HEK293T (cell line): ENCODE measurements around the gene HSPBP1.

Experiments
- CTCF ChIA-PET: fragments of 350-600 bp; formaldehyde crosslinking; extraction: SDS; loops from one replicate; lab custom pipeline; 2021; ENCODE audit warnings: antibody characterized with exemption, inconsistent platforms; lab: Yijun Ruan, JAX
- POLR2A ChIA-PET: fragments of 350-600 bp; formaldehyde crosslinking; extraction: SDS; loops from one replicate; lab custom pipeline; 2020; ENCODE audit warnings: antibody characterized with exemption, inconsistent platforms; lab: Yijun Ruan, JAX
- DNase-seq: peaks from one replicate; pipeline ENCODE4 v3.0.0; 2012; ENCODE audit warnings: mixed read lengths; ENCODE audit errors: extremely low spot score
- ARNT ChIP-seq: fragments of 450-650 bp; IDR thresholded peaks from 2 replicates; pipeline ENCODE4 v1.6.1; 2017; ENCODE audit warnings: mild to moderate bottlenecking
- BHLHE40 ChIP-seq: fragments of 450-650 bp; IDR thresholded peaks from 2 replicates; pipeline ENCODE4 v1.6.1; 2016; ENCODE audit warnings: mild to moderate bottlenecking, moderate library complexity, borderline replicate concordance
- CTBP1 ChIP-seq: fragments of 450-650 bp; IDR thresholded peaks from 2 replicates; pipeline ENCODE4 v1.6.1; 2016; ENCODE audit warnings: borderline replicate concordance
- ELF4 ChIP-seq: fragments of 450-650 bp; IDR thresholded peaks from 2 replicates; pipeline ENCODE4 v1.6.1; 2017; ENCODE audit warnings: antibody characterized with exemption
- FOXA1 ChIP-seq: fragments of 450-650 bp; IDR thresholded peaks from 2 replicates; pipeline ENCODE4 v1.6.1; 2016; ENCODE audit warnings: mild to moderate bottlenecking
- FOXK2 ChIP-seq: fragments of 450-650 bp; IDR thresholded peaks from 2 replicates; pipeline ENCODE4 v1.6.1; 2016; ENCODE audit warnings: mild to moderate bottlenecking
- FOXM1 ChIP-seq: fragments of 450-650 bp; IDR thresholded peaks from 2 replicates; pipeline ENCODE4 v1.6.1; 2017; ENCODE audit warnings: mild to moderate bottlenecking, borderline replicate concordance
- HDGF ChIP-seq: fragments of 450-650 bp; IDR thresholded peaks from 2 replicates; pipeline ENCODE4 v1.6.1; 2017; ENCODE audit warnings: antibody characterized with exemption, borderline replicate concordance
- L3MBTL2 ChIP-seq: fragments of 450-650 bp; conservative IDR thresholded peaks from 2 replicates; pipeline ENCODE4 v1.6.1; 2016; ENCODE audit warnings: mild to moderate bottlenecking
- LEF1 ChIP-seq: fragments of 450-650 bp; IDR thresholded peaks from 2 replicates; pipeline ENCODE4 v1.6.1; 2017; ENCODE audit warnings: mild to moderate bottlenecking, borderline replicate concordance
- NFRKB ChIP-seq: fragments of 450-650 bp; IDR thresholded peaks from 2 replicates; pipeline ENCODE4 v1.6.1; 2016; ENCODE audit warnings: mild to moderate bottlenecking, moderate library complexity
- SP1 ChIP-seq: fragments of 450-650 bp; IDR thresholded peaks from 2 replicates; pipeline ENCODE4 v1.6.1; 2017
- SUZ12 ChIP-seq: fragments of 450-650 bp; IDR thresholded peaks from 2 replicates; pipeline ENCODE4 v1.6.1; 2016; ENCODE audit warnings: mild to moderate bottlenecking
- TARDBP ChIP-seq: fragments of 450-650 bp; IDR thresholded peaks from 2 replicates; pipeline ENCODE4 v1.6.1; 2016
- ZNF384 ChIP-seq: fragments of 450-650 bp; IDR thresholded peaks from 2 replicates; pipeline ENCODE4 v1.6.1; 2016
- TF ChIP-seq, protein P1 (sequence below): fragments of 450-650 bp; IDR thresholded peaks from 2 replicates; pipeline ENCODE4 v1.6.1; 2016

Gene HSPBP1

DNA sequence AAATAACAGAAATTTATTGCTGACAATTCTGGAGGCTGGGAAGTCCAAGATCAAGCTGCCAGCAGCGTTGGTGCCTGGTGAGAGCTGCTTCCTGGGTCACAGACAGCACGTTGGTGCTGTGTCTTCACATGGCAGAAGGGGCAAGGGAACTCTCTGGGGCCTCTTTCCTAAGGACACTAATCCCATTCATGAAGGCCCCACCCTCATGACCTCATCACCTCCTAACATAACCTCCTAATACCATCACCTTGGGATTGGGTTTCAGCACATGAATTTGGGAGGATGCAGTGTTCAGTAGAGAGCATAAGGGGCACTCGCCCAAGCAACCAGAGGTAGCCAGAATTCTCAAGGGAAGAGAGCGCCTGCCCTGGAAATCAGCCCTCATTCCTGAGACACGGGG, 29.5 kb upstream of the HSPBP1 start:
- TF ChIP-seq NFRKB (no peak), LEF1 (no peak), ARNT (no peak), FOXM1 (no peak), ELF4 (no peak), TARDBP (no peak), CTBP1 (no peak), SUZ12 (no peak), ZNF384 (no peak), SP1 (no peak), BHLHE40 (no peak), FOXA1 (no peak), HDGF (no peak), L3MBTL2 (no peak), FOXK2 (no peak)
- TF ChIP-seq, protein P1, sequence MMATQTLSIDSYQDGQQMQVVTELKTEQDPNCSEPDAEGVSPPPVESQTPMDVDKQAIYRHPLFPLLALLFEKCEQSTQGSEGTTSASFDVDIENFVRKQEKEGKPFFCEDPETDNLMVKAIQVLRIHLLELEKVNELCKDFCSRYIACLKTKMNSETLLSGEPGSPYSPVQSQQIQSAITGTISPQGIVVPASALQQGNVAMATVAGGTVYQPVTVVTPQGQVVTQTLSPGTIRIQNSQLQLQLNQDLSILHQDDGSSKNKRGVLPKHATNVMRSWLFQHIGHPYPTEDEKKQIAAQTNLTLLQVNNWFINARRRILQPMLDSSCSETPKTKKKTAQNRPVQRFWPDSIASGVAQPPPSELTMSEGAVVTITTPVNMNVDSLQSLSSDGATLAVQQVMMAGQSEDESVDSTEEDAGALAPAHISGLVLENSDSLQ: no peak
- POLR2A ChIA-PET: no interaction called here
- CTCF ChIA-PET: no interaction called here

DNA sequence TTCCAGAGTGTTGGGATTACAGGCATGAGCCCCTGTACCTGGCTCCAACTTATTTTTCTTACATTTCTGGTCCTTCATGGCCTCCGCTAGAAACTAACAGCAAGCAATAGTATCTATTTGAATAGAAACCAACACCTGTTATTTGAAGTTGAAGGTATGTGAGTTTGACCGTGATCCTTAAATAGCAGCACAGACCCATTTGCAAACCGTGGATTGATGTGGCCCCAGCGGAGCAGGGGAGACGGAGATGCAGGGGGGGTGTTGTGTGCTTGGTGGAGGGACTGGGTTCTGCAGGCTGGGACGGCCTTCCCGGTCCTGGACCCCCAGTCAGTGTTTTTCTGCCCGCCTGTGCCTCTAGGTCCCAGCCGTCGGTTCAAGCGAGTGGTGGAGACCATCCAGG, 28.4 kb upstream of the HSPBP1 start:
- ChIA-PET CTCF (no interaction called here), POLR2A (no interaction called here)

More for the DNA sequence above, 29.5 kb upstream of the HSPBP1 start:
- DNase-seq: no peak

DNA sequence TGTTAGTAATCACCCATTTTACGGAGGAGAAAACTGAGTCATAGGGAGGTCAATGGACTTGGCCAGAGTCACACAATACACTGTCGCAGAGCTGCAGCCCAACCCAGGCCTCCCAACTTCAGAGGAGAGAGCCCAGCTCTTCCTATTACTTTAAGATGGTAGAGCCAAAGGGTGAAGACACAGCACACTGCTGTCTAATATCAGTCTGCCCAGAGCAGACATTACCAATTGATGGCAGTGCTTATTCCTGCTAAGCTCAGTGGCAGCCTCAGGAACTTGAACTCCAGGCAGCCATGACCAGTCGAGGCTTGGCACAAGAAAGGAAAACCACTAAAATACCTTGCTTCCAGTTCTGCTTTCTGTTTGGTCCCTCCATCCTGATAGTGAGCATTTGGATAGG, 26.8 kb upstream of the HSPBP1 start:
- no peak for DNase-seq
- ChIA-PET POLR2A (interaction anchor here (1.0 to 1.2 kb wide), 2 partner anchors 33 to 100 kb away, joined by 3 to 4 read pairs; partner anchors contain the start of gene KMT5C), CTCF (no interaction called here)
- no peak for TF ChIP-seq BHLHE40
- TF ChIP-seq HDGF: no peak
- no peak for TF ChIP-seq ARNT
- TF ChIP-seq, protein P1: no peak

More for the DNA sequence above, 28.4 kb upstream of the HSPBP1 start:
- DNase-seq: no peak
- TF ChIP-seq SP1: no peak
- no peak for TF ChIP-seq L3MBTL2
- TF ChIP-seq FOXM1: no peak
- TF ChIP-seq NFRKB: no peak
- no peak for TF ChIP-seq FOXA1
- TF ChIP-seq ZNF384: no peak
- no peak for TF ChIP-seq TARDBP
- TF ChIP-seq BHLHE40: no peak
- no peak for TF ChIP-seq HDGF
- no peak for TF ChIP-seq LEF1
- TF ChIP-seq SUZ12: no peak
- no peak for TF ChIP-seq ELF4
- TF ChIP-seq ARNT: no peak
- no peak for TF ChIP-seq FOXK2
- TF ChIP-seq CTBP1: no peak
- TF ChIP-seq, protein P1: no peak

DNA sequence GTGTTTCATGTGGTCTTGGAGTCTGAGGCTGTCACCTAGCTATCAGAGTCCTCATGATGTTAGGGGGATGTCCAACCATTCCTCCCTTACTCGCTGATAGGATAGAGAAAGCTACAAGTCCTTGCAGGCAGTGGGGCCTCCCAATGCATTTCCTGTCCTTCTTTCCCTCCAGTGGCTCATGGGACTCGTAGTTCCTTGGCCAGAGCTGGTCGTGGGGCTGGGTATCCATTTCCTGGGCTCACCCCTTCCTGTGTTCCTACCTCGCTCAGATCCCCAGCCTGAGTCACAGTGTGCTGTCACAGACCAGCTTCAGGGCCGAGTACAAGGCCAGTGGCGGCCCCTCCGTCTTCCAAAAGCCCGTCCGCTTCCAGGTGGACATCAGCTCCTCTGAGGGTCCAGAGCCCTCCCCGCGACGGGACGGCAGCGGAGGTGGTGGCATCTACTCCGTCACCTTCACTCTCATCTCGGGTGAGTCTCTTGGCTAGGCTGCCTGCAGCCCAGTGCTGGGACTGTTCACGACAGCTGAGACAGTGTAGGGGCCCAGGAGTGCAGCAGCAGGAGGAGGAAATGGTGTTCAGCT, 26.2 kb upstream of the HSPBP1 start:
- POLR2A ChIA-PET: interaction anchor here (1.0 to 1.2 kb wide), 2 partner anchors 33 to 101 kb away, joined by 3 to 4 read pairs; partner anchors contain the start of gene KMT5C
- CTCF ChIA-PET: no interaction called here
- TF ChIP-seq SP1 (no peak), TARDBP (no peak), ARNT (no peak), SUZ12 (no peak), BHLHE40 (no peak), LEF1 (no peak), NFRKB (no peak), L3MBTL2 (no peak), FOXM1 (no peak), HDGF (no peak), ZNF384 (no peak), CTBP1 (no peak), FOXK2 (no peak), FOXA1 (no peak)
- no peak for DNase-seq

DNA sequence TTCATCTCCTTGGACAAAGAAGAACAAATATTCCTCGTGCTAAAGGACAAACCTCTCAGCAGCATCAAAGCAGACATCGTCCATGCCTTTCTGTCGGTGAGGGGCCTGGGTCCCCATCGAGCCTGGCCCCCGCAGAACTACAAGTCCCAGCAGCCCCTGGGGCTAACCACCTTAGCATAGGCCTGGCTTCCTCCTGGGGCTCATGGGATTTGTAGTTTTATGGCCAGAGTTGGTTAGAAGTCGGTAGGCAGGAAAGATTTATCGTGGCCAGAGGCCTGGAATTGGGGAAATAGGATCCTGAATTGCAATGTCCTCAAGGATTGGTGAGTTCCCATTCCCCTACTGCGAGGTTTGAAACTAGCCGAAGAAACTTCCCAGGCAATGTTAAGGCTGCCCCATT, 25.6 kb upstream of the HSPBP1 start:
- POLR2A ChIA-PET: no interaction called here
- no peak for TF ChIP-seq LEF1
- TF ChIP-seq HDGF: no peak
- TF ChIP-seq FOXM1: no peak
- TF ChIP-seq CTBP1: no peak
- TF ChIP-seq L3MBTL2: peak; percentile 73
- no peak for TF ChIP-seq ZNF384
- peak; percentile 96 for TF ChIP-seq SUZ12
- TF ChIP-seq BHLHE40: no peak
- no peak for TF ChIP-seq TARDBP
- TF ChIP-seq ARNT: no peak
- TF ChIP-seq FOXK2: no peak
- TF ChIP-seq FOXA1: no peak
- no peak for TF ChIP-seq NFRKB
- no peak for TF ChIP-seq SP1
- TF ChIP-seq, protein P1: no peak
- no peak; the same call in 1 of the 2 replicates for TF ChIP-seq ELF4
- CTCF ChIA-PET: no interaction called here
- peak; percentile 78 for DNase-seq
